ENCODE results near the gene CCDC183.
"Not testable (repeated sequence)": the region's sequence is repeated elsewhere in the genome, so short reads cannot be mapped to it uniquely, and the experiment has no call there.

CCDC183 gene

GRCh38 chr9:136784997-136785361 is 11.2 kb upstream of the CCDC183 start:
- no peaks in the 10 kb centered on the region for H3F3A ChIP-seq (ENCODE audit: insufficient read depth, low read length)
- no peaks in the 10 kb centered on the region for H3K9me2 ChIP-seq (ENCODE audit: low read depth, low read length)
- no peaks in the 10 kb centered on the region for H4K20me1 ChIP-seq (ENCODE audit: insufficient read depth, low read length)
- TF ChIP-seq EZH2 (IDR thresholded peaks at IDR 0.05; ENCODE audit: borderline replicate concordance, low read length) (no peak), CTCF (IDR thresholded peaks at IDR 0.05; ENCODE audit: low read length) (no peak)
- no peaks in the 10 kb centered on the region for H3K79me2 ChIP-seq (ENCODE audit: insufficient read depth, low read length)
- H3K4me3 ChIP-seq (ENCODE audit: low read depth, low read length, poor library complexity, severe bottlenecking), result no peak overlapping the region
- H2AFZ ChIP-seq (ENCODE audit: low read length), result no peak overlapping the region
- H3K4me2 ChIP-seq (ENCODE audit: low read length), result no peak overlapping the region
- no peaks in the 10 kb centered on the region for H3K9me3 ChIP-seq (ENCODE audit: low read length)
- peaks cover 8% of the 10 kb centered on the region for H3K4me1 ChIP-seq (ENCODE audit: insufficient read depth, low read length, severe bottlenecking)
- 0 out of 2 replicates have a peak, but pooled peaks cover 4% of the 10 kb centered on the region for H3K27me3 ChIP-seq (ENCODE audit: insufficient read depth, low read length)
- no peak overlapping the region for H3K9ac ChIP-seq (ENCODE audit: low read length)
- H3K27ac ChIP-seq (ENCODE audit: low read depth, low read length, poor library complexity, severe bottlenecking), result no peak overlapping the region
- no peaks in the 10 kb centered on the region for H3K36me3 ChIP-seq (ENCODE audit: insufficient read depth, low read length)

DNA sequence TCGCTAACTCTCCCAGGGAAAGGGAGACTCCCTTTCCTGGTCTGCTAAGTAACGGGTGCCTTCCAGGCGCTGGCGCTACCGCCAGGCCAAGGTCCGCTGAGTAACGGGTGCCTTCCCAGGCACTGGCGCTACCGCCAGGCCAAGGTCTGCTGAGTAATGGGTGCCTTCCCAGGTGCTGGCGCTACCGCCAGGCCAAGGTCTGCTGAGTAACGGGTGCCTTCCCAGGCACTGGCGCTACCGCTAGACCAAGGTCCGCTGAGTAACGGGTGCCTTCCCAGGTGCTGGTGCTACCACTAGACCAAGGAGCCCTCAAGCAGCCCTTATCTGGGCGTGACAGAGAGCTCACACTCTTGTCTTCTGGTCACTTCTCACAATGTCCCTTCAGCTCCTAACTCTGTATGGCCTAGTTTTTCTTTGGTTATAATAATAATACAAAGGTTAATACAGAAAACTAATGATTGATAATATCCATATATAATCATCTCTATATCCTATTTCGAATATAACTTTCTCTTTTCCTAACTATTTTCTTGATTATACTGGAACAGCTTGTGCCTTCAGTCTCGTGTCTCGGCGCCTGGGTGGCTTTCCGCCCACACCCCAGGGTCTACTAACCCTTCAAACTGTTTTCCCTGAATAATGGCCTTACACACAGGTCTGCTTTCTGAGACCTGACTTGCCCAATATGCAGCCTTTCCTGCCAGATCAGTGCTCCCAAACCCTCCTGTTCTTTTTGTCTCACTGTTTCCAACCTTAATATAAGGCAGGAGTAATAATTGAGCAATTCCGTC is 10.4 kb upstream of the CCDC183 start:
- not testable (repeated sequence) for H3K4me2 ChIP-seq (ENCODE audit: low read length); H3K9me2 ChIP-seq (ENCODE audit: low read depth, low read length); H3K9me3 ChIP-seq (ENCODE audit: low read length); H3K36me3 ChIP-seq (ENCODE audit: insufficient read depth, low read length); H3K27me3 ChIP-seq (ENCODE audit: insufficient read depth, low read length); H4K20me1 ChIP-seq (ENCODE audit: insufficient read depth, low read length); H3K4me3 ChIP-seq (ENCODE audit: low read depth, low read length, poor library complexity, severe bottlenecking); H2AFZ ChIP-seq (ENCODE audit: low read length); H3F3A ChIP-seq (ENCODE audit: insufficient read depth, low read length); H3K9ac ChIP-seq (ENCODE audit: low read length); H3K27ac ChIP-seq (ENCODE audit: low read depth, low read length, poor library complexity, severe bottlenecking); H3K79me2 ChIP-seq (ENCODE audit: insufficient read depth, low read length)
- peaks cover 14% of the 10 kb centered on the region for H3K4me1 ChIP-seq (ENCODE audit: insufficient read depth, low read length, severe bottlenecking)

DNA sequence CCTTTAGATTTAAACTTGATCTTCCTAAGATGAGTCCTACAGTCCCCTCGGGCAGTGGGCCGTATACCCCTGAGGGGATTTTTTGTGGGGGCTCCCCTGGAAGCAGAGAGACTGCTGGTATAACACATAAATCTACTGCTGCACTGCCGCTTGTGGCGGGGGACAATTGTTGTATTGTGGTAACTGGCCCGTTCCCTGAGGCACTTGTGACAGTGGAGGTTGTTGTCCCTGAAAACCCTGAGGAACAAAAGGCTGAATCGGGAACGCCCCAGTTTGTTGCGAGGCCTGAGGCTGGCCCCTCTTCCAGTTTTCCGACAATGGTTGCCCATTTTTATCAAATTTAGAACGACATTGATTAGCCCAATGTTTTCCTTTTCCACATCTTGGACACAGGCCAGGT is 9.7 kb upstream of the CCDC183 start:
- Histone ChIP-seq H3K4me3 (ENCODE audit: low read depth, low read length, poor library complexity, severe bottlenecking) (no peak overlapping the region), H3K79me2 (ENCODE audit: insufficient read depth, low read length) (no peaks in the 10 kb centered on the region), H3F3A (ENCODE audit: insufficient read depth, low read length) (no peaks in the 10 kb centered on the region), H3K4me1 (ENCODE audit: insufficient read depth, low read length, severe bottlenecking) (peaks cover 14% of the 10 kb centered on the region), H3K9me3 (ENCODE audit: low read length) (no peaks in the 10 kb centered on the region), H3K9ac (ENCODE audit: low read length) (no peak overlapping the region), H3K27me3 (ENCODE audit: insufficient read depth, low read length) (0 out of 2 replicates have a peak, but pooled peaks cover 4% of the 10 kb centered on the region), H3K4me2 (ENCODE audit: low read length) (no peak overlapping the region), H2AFZ (ENCODE audit: low read length) (no peak overlapping the region), H3K9me2 (ENCODE audit: low read depth, low read length) (no peaks in the 10 kb centered on the region), H3K27ac (ENCODE audit: low read depth, low read length, poor library complexity, severe bottlenecking) (no peak overlapping the region), H4K20me1 (ENCODE audit: insufficient read depth, low read length) (no peaks in the 10 kb centered on the region), H3K36me3 (ENCODE audit: insufficient read depth, low read length) (no peaks in the 10 kb centered on the region)
- TF ChIP-seq CTCF (IDR thresholded peaks at IDR 0.05; ENCODE audit: low read length) (no peak), EZH2 (IDR thresholded peaks at IDR 0.05; ENCODE audit: borderline replicate concordance, low read length) (no peak)

- H3K4me1 ChIP-seq (ENCODE audit: insufficient read depth, low read length, severe bottlenecking), result peaks cover 18% of the 10 kb centered on the region
- not testable (repeated sequence) for H3K4me2 ChIP-seq (ENCODE audit: low read length); H3K27ac ChIP-seq (ENCODE audit: low read depth, low read length, poor library complexity, severe bottlenecking); H3K9me3 ChIP-seq (ENCODE audit: low read length); H4K20me1 ChIP-seq (ENCODE audit: insufficient read depth, low read length); H3K9ac ChIP-seq (ENCODE audit: low read length); H3F3A ChIP-seq (ENCODE audit: insufficient read depth, low read length); H3K27me3 ChIP-seq (ENCODE audit: insufficient read depth, low read length); H2AFZ ChIP-seq (ENCODE audit: low read length); H3K9me2 ChIP-seq (ENCODE audit: low read depth, low read length); H3K36me3 ChIP-seq (ENCODE audit: insufficient read depth, low read length); H3K79me2 ChIP-seq (ENCODE audit: insufficient read depth, low read length); H3K4me3 ChIP-seq (ENCODE audit: low read depth, low read length, poor library complexity, severe bottlenecking)
Measured at GRCh38 chr9:136786983-136787382, 9.2 kb upstream of the CCDC183 start.
